ENCODE measurements around the gene APBA2.

DNA sequence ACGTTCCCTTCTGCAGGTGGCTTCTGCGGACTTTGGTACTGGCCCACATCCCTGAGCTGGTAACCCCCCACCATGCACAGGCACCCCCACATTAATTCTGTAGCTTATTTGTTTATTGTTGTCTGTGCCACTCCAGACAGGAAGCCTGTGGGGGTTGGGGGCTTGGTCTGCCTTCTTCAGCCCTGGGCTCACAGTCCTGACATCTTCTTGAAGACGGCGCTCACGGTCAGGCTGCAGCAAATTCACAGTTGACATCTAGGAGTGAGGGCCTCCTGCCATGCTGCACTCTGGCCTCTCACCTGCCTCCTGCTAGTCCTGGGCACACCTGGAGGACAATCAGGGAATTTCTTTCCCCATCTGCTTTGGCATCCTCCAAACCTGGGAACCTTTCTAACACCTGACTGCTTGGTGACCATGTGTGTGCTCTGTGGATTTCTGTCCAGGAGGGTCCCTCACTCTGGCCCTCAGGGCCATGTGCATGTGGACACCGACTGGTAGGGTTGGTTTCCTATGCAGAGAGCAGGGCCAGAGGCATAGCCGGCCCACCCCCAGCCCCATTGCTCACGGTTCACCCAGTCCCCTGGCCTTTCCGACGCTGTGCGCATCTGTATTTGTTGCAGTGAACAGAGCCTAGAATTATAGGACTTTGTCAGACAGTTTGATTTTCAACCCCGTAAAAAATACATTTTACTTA lies 68.8 kb downstream of the APBA2 start:
- TF ChIP-seq POLR2A (IDR thresholded peaks at IDR 0.05): no peak
- TF ChIP-seq, protein P1, sequence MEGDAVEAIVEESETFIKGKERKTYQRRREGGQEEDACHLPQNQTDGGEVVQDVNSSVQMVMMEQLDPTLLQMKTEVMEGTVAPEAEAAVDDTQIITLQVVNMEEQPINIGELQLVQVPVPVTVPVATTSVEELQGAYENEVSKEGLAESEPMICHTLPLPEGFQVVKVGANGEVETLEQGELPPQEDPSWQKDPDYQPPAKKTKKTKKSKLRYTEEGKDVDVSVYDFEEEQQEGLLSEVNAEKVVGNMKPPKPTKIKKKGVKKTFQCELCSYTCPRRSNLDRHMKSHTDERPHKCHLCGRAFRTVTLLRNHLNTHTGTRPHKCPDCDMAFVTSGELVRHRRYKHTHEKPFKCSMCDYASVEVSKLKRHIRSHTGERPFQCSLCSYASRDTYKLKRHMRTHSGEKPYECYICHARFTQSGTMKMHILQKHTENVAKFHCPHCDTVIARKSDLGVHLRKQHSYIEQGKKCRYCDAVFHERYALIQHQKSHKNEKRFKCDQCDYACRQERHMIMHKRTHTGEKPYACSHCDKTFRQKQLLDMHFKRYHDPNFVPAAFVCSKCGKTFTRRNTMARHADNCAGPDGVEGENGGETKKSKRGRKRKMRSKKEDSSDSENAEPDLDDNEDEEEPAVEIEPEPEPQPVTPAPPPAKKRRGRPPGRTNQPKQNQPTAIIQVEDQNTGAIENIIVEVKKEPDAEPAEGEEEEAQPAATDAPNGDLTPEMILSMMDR (IDR thresholded peaks at IDR 0.05): no peak
